Neural crest cell (in vitro differentiated cells): ENCODE results near the gene ADSS1. TPM values are rescaled to one million over a fixed set of nuclear protein-coding genes. Genes with fewer than 3 reads are reported as not detected.

Experiments
- DNase-seq: peaks from one replicate; pipeline ENCODE4 v3.0.0; 2021; ENCODE audit warnings: low read depth, mixed read lengths, low spot score
- H3K27ac Mint-ChIP-seq: one replicate; pipeline ENCODE4 v1.8.0; 2021; ENCODE audit warnings: mild to moderate bottlenecking, mixed read lengths; ENCODE audit not compliant: unreplicated experiment
- H3K27me3 Mint-ChIP-seq: 2 replicates; pipeline ENCODE4 v1.8.0; 2021; ENCODE audit warnings: low read depth, mild to moderate bottlenecking, mixed read lengths
- H3K36me3 Mint-ChIP-seq: 2 replicates; pipeline ENCODE4 v1.8.0; 2021; ENCODE audit warnings: low read depth, mild to moderate bottlenecking, mixed read lengths
- H3K4me1 Mint-ChIP-seq: 2 replicates; pipeline ENCODE4 v1.8.0; 2021; ENCODE audit warnings: mixed read lengths
- H3K4me3 Mint-ChIP-seq: one replicate; pipeline ENCODE4 v1.8.0; 2021; ENCODE audit warnings: mild to moderate bottlenecking, mixed read lengths
- H3K9me3 Mint-ChIP-seq: 2 replicates; pipeline ENCODE4 v1.8.0; 2021; ENCODE audit warnings: mixed read lengths
- CTCF ChIP-seq: fragments of 200-600 bp; sonication (generic); conservative IDR thresholded peaks from 2 replicates; pipeline ENCODE4 v1.5.0; 2021; ENCODE audit warnings: antibody characterized with exemption, mild to moderate bottlenecking
- total RNA-seq: library from RNA; stranded (reverse); gene quantifications from 2 replicates; pipeline ENCODE4 v1.2.1, GENCODE V29; 2021

ADSS1 gene
- total RNA-seq, 1 donor from 2014 or later, result 5.0 TPM

- Mint-ChIP-seq H3K9me3 (no peaks in the 10 kb centered on the region), H3K27ac (peak within 1 kb of the TSS; percentile 97), H3K4me1 (peaks cover 34% of the 10 kb centered on the region), H3K36me3 (peaks cover 7% of the 10 kb centered on the region), H3K4me3 (peak within 1 kb of the TSS; percentile 97), H3K27me3 (peaks cover 4% of the 10 kb centered on the region)
- no peak for TF ChIP-seq CTCF
- peak; percentile 99 for DNase-seq
Observed at GRCh38 chr14:104752735-104753527, 28.9 kb downstream of the ADSS1 start, which contains the start of gene SIVA1. SIVA1 (plus strand) TSS chr14:104753147; CDS start chr14:104753202, 55 bp downstream.

GRCh38 chr14:104753528-104754212, 29.6 kb downstream of the ADSS1 start:
- H3K36me3 Mint-ChIP-seq, result peaks cover 7% of the 10 kb centered on the region
- peak overlapping the region; percentile 97 for H3K4me3 Mint-ChIP-seq
- H3K27ac Mint-ChIP-seq, result peak overlapping the region; percentile 83
- no peaks in the 10 kb centered on the region for H3K9me3 Mint-ChIP-seq
- H3K27me3 Mint-ChIP-seq, result peaks cover 4% of the 10 kb centered on the region
- peaks cover 26% of the 10 kb centered on the region for H3K4me1 Mint-ChIP-seq
- no peak for DNase-seq
- no peak for TF ChIP-seq CTCF

- Mint-ChIP-seq H3K4me1 (peaks cover 26% of the 10 kb centered on the region), H3K27me3 (peaks cover 4% of the 10 kb centered on the region), H3K36me3 (peaks cover 7% of the 10 kb centered on the region), H3K27ac (no peak overlapping the region), H3K9me3 (no peaks in the 10 kb centered on the region), H3K4me3 (peak overlapping the region; percentile 97)
- TF ChIP-seq CTCF, result no peak
- no peak for DNase-seq
Observed at GRCh38 chr14:104754213-104754851, 30.3 kb downstream of the ADSS1 start.

- Mint-ChIP-seq H3K36me3 (peaks cover 4% of the 10 kb centered on the region), H3K4me1 (peaks cover 25% of the 10 kb centered on the region), H3K4me3 (peak overlapping the region; percentile 97), H3K27ac (no peak overlapping the region), H3K9me3 (no peaks in the 10 kb centered on the region), H3K27me3 (peaks cover 4% of the 10 kb centered on the region)
- no peak for TF ChIP-seq CTCF
- no peak for DNase-seq
Observed at GRCh38 chr14:104755621-104756020, 31.6 kb downstream of the ADSS1 start.

- H3K4me1 Mint-ChIP-seq, result peaks cover 25% of the 10 kb centered on the region
- no peak for DNase-seq
- H3K27ac Mint-ChIP-seq, result no peak overlapping the region
- TF ChIP-seq CTCF, result no peak
- peak overlapping the region; percentile 70 for H3K4me3 Mint-ChIP-seq
- peaks cover 4% of the 10 kb centered on the region for H3K27me3 Mint-ChIP-seq
- H3K36me3 Mint-ChIP-seq, result peaks cover 6% of the 10 kb centered on the region
- H3K9me3 Mint-ChIP-seq, result no peaks in the 10 kb centered on the region
Observed at GRCh38 chr14:104756477-104757237, 32.6 kb downstream of the ADSS1 start.
